Measurements from ENCODE around the gene DPCD. TPM values are rescaled to one million over a fixed set of nuclear protein-coding genes. Genes with fewer than 3 reads are reported as not detected.

Gene DPCD
- polyA plus RNA-seq, 12 donors: 10.8 to 20.4 (median 14.7) TPM; not detected in 2

DNA sequence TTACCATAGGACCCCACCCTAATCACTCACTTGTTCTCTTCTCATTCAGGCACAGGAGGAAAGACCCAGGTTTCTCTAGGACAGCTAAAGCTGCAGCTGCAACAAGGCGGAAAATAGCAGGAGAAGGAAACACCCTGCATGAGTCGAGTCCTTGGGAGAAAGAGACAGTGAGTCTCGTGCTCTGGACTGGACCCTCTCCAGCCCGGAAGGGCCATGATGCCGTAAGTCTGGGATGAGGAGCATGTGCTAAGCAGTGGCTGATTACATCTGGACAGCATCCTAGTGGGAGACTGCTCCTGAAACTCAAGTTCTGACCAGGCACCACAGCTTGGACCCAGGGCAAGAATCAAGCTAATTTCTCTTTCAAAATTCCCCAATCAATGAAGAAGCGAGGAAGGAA, 67.4 kb downstream of the DPCD start:
- DNase-seq: peak; percentile 10

DNA sequence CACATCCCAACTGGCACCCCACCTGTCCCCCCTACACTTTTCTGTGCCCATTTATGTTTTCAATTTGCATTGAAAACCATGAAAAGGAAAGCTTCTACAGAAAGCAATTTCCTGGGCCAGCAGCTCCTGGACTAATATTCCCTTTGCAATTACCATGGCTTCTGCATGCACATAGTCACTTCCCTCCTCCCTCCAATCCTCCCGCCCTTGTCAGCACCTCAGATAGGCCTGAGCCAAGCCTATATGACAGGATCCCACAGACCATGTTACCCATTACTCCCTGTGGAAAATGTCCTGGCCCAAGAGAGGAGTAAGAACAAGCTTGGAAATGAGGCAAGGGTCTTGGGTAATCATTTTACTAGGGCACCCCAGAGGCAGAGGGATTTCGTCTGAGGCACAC, 68.8 kb downstream of the DPCD start:
- no peak for DNase-seq

- no peak for DNase-seq
These were observed 70.9 kb downstream of the DPCD start for GRCh38 chr10:101658975-101659374.

Other genes starting within 250 kb of the DPCD start
- 10 to 100 TPM in 11 of 12 donors, not detected in 1; 18.7 to 39.8 (median 29.1) TPM for gene BTRC, start 234.2 kb upstream of the DPCD start, polyA plus RNA-seq (ENCODE audit: insufficient read length in 12 of 12)
- 10 to 100 TPM in 11 of 12 donors, not detected in 1; 20.8 to 56.0 (median 27.6) TPM for gene POLL, start 64 bp upstream of the DPCD start, polyA plus RNA-seq (ENCODE audit: insufficient read length in 12 of 12)
- 10 to 100 TPM in 11 of 12 donors, not detected in 1; 25.0 to 55.3 (median 49.9) TPM for gene FBXW4, start 106.8 kb downstream of the DPCD start, polyA plus RNA-seq (ENCODE audit: insufficient read length in 12 of 12)
- gene FGF8, start 187.8 kb downstream of the DPCD start, polyA plus RNA-seq (ENCODE audit: insufficient read length in 12 of 12): under 1 TPM in 8 of 12 donors, not detected in 4; 0.21 to 0.60 (median 0.31) TPM
- gene NPM3, start 195.1 kb downstream of the DPCD start, polyA plus RNA-seq (ENCODE audit: insufficient read length in 12 of 12): 10 to 100 TPM in 11 of 12 donors, not detected in 1; 36.7 to 67.5 (median 53.2) TPM
- gene OGA, start 230.1 kb downstream of the DPCD start, polyA plus RNA-seq (ENCODE audit: insufficient read length in 12 of 12): 100 to 1,000 TPM in 6 of 12 donors, 10 to 100 TPM in 5, not detected in 1; 77.8 to 174 (median 103) TPM

Data from muscle of arm (tissue), 12 donors.